ENCODE measurements around the gene ADCY1. TPM values are rescaled to one million over a fixed set of nuclear protein-coding genes. Genes with fewer than 3 reads are reported as not detected.

ADCY1 gene
- total RNA-seq, 1 experiment from 2014 or later: 0.71 TPM

DNA sequence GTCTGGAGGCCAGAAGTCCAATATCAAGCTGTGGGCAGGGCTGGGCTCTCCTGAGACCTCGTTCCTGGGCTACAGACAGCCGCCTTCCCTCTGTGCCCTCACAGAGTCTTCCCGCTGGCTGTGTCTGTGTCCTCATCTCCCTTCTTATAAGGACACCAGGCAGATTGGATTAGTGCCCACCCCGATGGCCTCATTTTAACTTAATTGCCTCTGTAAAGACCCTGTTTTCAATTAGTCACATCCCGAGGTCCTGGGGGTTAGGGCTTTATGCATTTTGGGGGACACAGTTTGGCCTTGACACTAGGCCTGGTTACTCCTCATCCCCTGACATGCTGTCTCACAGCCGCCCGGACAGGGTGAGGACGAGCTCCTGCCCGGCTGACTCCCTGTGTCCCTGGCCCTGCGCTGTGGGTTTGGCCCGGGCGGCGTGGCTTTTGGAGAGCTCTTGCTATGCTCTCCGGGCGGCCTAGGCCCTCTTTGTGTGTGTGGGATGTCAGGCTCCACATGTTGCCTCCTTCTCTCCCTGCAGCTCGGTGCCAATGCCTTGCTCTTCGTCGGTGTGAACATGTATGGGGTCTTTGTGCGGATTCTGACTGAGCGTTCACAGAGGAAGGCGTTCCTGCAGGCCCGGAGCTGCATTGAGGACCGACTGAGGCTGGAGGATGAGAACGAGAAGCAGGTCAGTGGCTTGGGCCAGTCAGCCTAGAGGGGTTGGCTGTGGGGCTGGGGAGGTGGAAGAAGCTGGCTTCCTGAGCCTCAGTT, 18.2 kb downstream of the ADCY1 start:
- no peaks in the 10 kb centered on the region for H3K36me3 ChIP-seq (ENCODE audit: insufficient read depth, low read length, poor library complexity, severe bottlenecking)
- H3K27me3 ChIP-seq (replicated peaks; ENCODE audit: insufficient read depth, low read depth, low read length, poor library complexity): no peaks in the 10 kb centered on the region
- intact Hi-C loops (cut with micrococcal nuclease; ENCODE audit: unreplicated experiment): no loop called here
- H3K9me3 ChIP-seq (ENCODE audit: low read depth, low read length, poor library complexity, severe bottlenecking): no peaks in the 10 kb centered on the region
- BruUV-seq (replicated peaks): no TSS peak
- H3K27ac ChIP-seq (ENCODE audit: low read depth, low read length, poor library complexity, severe bottlenecking): no peak overlapping the region
- TF ChIP-seq EZH2 (IDR thresholded peaks at IDR 0.05; ENCODE audit: borderline replicate concordance, low read depth, low read length, poor library complexity, severe bottlenecking): no peak
- TF ChIP-seq, protein P1, sequence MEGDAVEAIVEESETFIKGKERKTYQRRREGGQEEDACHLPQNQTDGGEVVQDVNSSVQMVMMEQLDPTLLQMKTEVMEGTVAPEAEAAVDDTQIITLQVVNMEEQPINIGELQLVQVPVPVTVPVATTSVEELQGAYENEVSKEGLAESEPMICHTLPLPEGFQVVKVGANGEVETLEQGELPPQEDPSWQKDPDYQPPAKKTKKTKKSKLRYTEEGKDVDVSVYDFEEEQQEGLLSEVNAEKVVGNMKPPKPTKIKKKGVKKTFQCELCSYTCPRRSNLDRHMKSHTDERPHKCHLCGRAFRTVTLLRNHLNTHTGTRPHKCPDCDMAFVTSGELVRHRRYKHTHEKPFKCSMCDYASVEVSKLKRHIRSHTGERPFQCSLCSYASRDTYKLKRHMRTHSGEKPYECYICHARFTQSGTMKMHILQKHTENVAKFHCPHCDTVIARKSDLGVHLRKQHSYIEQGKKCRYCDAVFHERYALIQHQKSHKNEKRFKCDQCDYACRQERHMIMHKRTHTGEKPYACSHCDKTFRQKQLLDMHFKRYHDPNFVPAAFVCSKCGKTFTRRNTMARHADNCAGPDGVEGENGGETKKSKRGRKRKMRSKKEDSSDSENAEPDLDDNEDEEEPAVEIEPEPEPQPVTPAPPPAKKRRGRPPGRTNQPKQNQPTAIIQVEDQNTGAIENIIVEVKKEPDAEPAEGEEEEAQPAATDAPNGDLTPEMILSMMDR (conservative IDR thresholded peaks at IDR 0.05; ENCODE audit: low read depth, low read length): no peak
- H3K4me1 ChIP-seq (ENCODE audit: insufficient read depth, low read length, poor library complexity, severe bottlenecking): no peaks in the 10 kb centered on the region
- H3K4me3 ChIP-seq (ENCODE audit: low read depth, low read length, poor library complexity, severe bottlenecking): no peak overlapping the region
- DNase-seq (ENCODE audit: low spot score): no peak
- POLR2A ChIA-PET (ENCODE audit: low non-redundant PET): no interaction called here
- CTCF ChIA-PET: no interaction called here

DNA sequence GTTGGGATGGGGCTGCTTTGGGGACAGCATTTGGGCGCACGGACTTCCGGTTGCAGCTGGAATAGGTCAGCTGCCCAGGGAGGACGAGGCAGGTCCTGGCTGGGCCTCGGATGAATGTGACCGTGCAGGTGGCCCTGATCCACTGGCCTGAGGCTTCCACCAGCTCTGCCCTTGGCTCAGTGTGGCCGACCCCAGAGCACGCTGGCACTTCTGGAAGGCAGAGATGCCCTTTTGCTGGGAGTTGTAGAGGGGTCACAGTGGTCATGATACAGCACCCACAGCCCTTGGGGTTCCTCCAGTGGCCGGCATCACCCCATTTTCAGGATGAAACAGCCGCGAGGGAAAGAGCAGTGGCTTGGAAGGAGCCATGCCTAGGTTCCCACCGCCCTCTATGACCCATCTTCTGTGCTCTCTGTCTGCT, 19.0 kb downstream of the ADCY1 start:
- Histone ChIP-seq H3K27me3 (replicated peaks; ENCODE audit: insufficient read depth, low read depth, low read length, poor library complexity) (no peaks in the 10 kb centered on the region), H3K9me3 (ENCODE audit: low read depth, low read length, poor library complexity, severe bottlenecking) (no peaks in the 10 kb centered on the region), H3K4me1 (ENCODE audit: insufficient read depth, low read length, poor library complexity, severe bottlenecking) (no peaks in the 10 kb centered on the region), H3K4me3 (ENCODE audit: low read depth, low read length, poor library complexity, severe bottlenecking) (no peak overlapping the region), H3K36me3 (ENCODE audit: insufficient read depth, low read length, poor library complexity, severe bottlenecking) (no peaks in the 10 kb centered on the region), H3K27ac (ENCODE audit: low read depth, low read length, poor library complexity, severe bottlenecking) (no peak overlapping the region)
- BruUV-seq (replicated peaks): no TSS peak
- TF ChIP-seq, protein P1 (conservative IDR thresholded peaks at IDR 0.05; ENCODE audit: low read depth, low read length): no peak
- no peak for TF ChIP-seq EZH2 (IDR thresholded peaks at IDR 0.05; ENCODE audit: borderline replicate concordance, low read depth, low read length, poor library complexity, severe bottlenecking)
- intact Hi-C loops (cut with micrococcal nuclease; ENCODE audit: unreplicated experiment): no loop called here
- POLR2A ChIA-PET (ENCODE audit: low non-redundant PET): no interaction called here
- DNase-seq (ENCODE audit: low spot score): no peak
- CTCF ChIA-PET: no interaction called here

DNA sequence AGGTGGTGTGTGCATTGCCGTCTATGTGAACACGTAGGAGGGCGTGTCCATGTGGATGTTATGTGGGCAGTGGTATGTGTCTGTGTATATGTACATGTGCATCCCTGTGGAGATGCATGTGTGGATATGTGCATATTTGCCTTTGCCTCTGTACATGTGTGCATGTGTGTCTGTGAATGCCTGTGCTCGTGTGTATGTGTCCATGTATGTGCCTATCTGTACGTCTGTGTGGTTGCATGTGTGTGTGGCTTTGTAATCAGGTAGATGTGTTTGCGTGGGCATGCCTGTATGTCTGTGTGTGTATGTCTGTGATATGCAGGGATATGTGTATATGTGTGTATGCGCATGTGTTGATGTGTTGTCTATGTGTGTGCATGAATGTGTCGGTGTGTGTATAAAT, 19.7 kb downstream of the ADCY1 start:
- no TSS peak for BruUV-seq (replicated peaks)
- ChIA-PET POLR2A (ENCODE audit: low non-redundant PET) (no interaction called here), CTCF (no interaction called here)
- H3K27me3 ChIP-seq (replicated peaks; ENCODE audit: insufficient read depth, low read depth, low read length, poor library complexity): no peaks in the 10 kb centered on the region
- no peak for TF ChIP-seq EZH2 (IDR thresholded peaks at IDR 0.05; ENCODE audit: borderline replicate concordance, low read depth, low read length, poor library complexity, severe bottlenecking)
- TF ChIP-seq, protein P1 (conservative IDR thresholded peaks at IDR 0.05; ENCODE audit: low read depth, low read length): no peak
- H3K9me3 ChIP-seq (ENCODE audit: low read depth, low read length, poor library complexity, severe bottlenecking): no peaks in the 10 kb centered on the region
- H3K4me3 ChIP-seq (ENCODE audit: low read depth, low read length, poor library complexity, severe bottlenecking): no peak overlapping the region
- intact Hi-C loops (cut with micrococcal nuclease; ENCODE audit: unreplicated experiment): no loop called here
- DNase-seq (ENCODE audit: low spot score): no peak
- H3K4me1 ChIP-seq (ENCODE audit: insufficient read depth, low read length, poor library complexity, severe bottlenecking): no peaks in the 10 kb centered on the region
- no peaks in the 10 kb centered on the region for H3K36me3 ChIP-seq (ENCODE audit: insufficient read depth, low read length, poor library complexity, severe bottlenecking)
- no peak overlapping the region for H3K27ac ChIP-seq (ENCODE audit: low read depth, low read length, poor library complexity, severe bottlenecking)

All from A673 (cell line).